Adipocyte (in vitro differentiated cells): ENCODE data around the gene PER3.

Experiments
- DNase-seq: peaks from one replicate; pipeline ENCODE4 v3.0.0-alpha.2; 2015; ENCODE audit warnings: low read depth
- H3K27me3 ChIP-seq: replicated peaks from 2 replicates; pipeline ENCODE4 v1.7.0; 2013; ENCODE audit warnings: mild to moderate bottlenecking, low read length, moderate library complexity; ENCODE audit not compliant: control insufficient read depth, insufficient read depth
- H3K36me3 ChIP-seq: 2 replicates; pipeline ENCODE4 v1.7.0; 2013; ENCODE audit warnings: low read length, mild to moderate bottlenecking, moderate library complexity; ENCODE audit not compliant: control insufficient read depth, insufficient read depth, severe bottlenecking
- H3K4me1 ChIP-seq: 2 replicates; pipeline ENCODE4 v1.7.0; 2013; ENCODE audit warnings: mild to moderate bottlenecking, low read length, moderate library complexity; ENCODE audit not compliant: control insufficient read depth, insufficient read depth
- H3K4me3 ChIP-seq: 2 replicates; pipeline ENCODE4 v1.7.0; 2013; ENCODE audit warnings: mild to moderate bottlenecking, low read length, moderate library complexity
- H3K9ac ChIP-seq: 2 replicates; pipeline ENCODE4 v1.7.0; 2013; ENCODE audit warnings: mild to moderate bottlenecking, low read length, moderate library complexity
- H3K9me3 ChIP-seq: 2 replicates; pipeline ENCODE4 v1.7.0; 2013; ENCODE audit warnings: mild to moderate bottlenecking, low read length, moderate library complexity; ENCODE audit not compliant: control insufficient read depth

The PER3 gene

DNA sequence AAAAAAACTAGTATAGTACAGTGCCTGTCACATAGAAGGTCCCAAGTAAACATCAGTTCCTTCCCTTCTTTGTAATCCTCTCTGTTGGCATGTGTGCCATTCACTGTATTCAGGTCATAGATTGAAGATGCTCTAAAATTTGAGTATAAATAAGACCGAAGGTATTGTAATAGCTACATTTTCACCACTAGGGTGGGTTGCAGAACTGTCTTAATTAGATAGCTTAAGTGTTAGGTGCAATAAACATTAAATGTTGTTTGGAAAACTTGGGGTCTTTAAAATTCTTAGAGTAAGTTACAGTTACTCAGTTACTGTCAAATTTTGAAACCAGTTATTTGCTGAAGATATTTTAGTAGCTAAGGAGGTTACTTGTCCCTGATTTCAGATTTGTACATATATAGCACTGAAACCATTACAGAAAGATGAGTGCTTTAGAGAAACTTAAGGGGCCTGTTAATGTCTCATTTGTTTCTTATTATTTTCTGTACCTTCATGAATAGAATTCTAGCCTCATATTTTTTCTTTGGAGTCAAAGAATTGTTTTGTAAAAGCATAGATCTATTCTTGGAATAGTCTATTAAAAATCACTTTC, 24.3 kb downstream of the PER3 start:
- Histone ChIP-seq H3K27me3 (no peaks in the 10 kb centered on the region), H3K4me3 (no peak overlapping the region), H3K9ac (no peak overlapping the region), H3K36me3 (peaks cover 75% of the 10 kb centered on the region), H3K9me3 (peaks cover 4% of the 10 kb centered on the region), H3K4me1 (no peaks in the 10 kb centered on the region)
- DNase-seq = peak; percentile 58

DNA sequence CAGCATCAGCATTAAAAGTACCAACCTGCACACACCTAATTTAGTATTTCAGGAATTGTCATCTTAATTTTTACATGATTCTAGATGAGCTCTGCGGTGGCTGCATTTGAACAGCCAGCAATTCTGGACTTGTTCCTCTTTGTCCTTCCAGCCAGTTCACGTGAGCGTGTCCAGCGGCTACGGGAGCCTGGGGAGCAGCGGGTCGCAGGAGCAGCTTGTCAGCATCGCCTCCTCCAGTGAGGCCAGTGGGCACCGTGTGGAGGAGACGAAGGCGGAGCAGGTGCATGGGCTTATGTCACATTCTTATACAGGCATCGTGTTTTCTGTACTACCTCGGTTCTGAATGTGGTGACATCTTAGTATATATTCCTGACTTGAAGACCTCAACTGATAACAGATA, 25.7 kb downstream of the PER3 start:
- no peaks in the 10 kb centered on the region for H3K4me1 ChIP-seq
- DNase-seq = no peak
- H3K36me3 ChIP-seq = peaks cover 73% of the 10 kb centered on the region
- peaks cover 14% of the 10 kb centered on the region for H3K9me3 ChIP-seq
- no peak overlapping the region for H3K9ac ChIP-seq
- H3K4me3 ChIP-seq = no peak overlapping the region
- no peaks in the 10 kb centered on the region for H3K27me3 ChIP-seq

DNA sequence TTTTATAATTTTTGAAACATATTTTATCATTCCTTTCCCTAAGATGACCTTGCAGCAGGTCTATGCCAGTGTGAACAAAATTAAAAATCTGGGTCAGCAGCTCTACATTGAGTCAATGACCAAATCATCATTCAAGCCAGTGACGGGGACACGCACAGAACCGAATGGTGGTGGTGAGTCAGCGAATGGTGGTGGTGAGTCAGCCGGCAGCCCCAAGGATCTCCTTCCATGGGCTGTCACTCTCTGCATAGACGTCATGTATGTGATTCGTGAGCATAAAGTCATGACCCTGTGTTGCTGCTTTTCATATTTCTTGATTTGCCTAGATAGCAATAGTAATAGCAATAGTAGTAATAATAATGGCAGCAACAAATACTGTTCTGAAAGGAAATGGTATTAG, 26.3 kb downstream of the PER3 start:
- Histone ChIP-seq H3K36me3 (peaks cover 69% of the 10 kb centered on the region), H3K4me1 (no peaks in the 10 kb centered on the region), H3K9ac (no peak overlapping the region), H3K4me3 (no peak overlapping the region), H3K9me3 (peaks cover 14% of the 10 kb centered on the region), H3K27me3 (no peaks in the 10 kb centered on the region)
- peak; percentile 65 for DNase-seq

DNA sequence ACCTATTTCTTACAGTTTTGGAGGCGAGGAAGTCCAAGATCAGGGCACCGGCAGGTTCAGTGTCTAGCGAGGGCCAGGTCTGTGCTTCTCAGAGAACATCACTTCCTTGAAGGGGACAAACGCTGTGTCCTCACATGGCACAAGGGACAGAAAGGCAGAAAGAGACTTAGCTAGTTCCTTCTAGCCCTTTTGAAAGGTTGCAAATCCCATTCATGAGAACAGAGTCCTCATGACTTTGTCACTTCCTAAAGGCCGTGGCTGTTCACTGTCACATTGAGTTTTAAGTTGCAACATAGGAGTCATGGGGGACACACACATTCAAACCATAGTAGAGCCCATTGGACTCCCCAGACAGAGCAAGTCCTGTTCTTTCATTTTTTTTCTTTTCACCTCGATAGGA, 27.4 kb downstream of the PER3 start:
- H3K4me3 ChIP-seq = no peak overlapping the region
- no peaks in the 10 kb centered on the region for H3K4me1 ChIP-seq
- no peak for DNase-seq
- H3K27me3 ChIP-seq = no peaks in the 10 kb centered on the region
- peaks cover 59% of the 10 kb centered on the region for H3K36me3 ChIP-seq
- no peak overlapping the region for H3K9ac ChIP-seq
- H3K9me3 ChIP-seq = peaks cover 14% of the 10 kb centered on the region

DNA sequence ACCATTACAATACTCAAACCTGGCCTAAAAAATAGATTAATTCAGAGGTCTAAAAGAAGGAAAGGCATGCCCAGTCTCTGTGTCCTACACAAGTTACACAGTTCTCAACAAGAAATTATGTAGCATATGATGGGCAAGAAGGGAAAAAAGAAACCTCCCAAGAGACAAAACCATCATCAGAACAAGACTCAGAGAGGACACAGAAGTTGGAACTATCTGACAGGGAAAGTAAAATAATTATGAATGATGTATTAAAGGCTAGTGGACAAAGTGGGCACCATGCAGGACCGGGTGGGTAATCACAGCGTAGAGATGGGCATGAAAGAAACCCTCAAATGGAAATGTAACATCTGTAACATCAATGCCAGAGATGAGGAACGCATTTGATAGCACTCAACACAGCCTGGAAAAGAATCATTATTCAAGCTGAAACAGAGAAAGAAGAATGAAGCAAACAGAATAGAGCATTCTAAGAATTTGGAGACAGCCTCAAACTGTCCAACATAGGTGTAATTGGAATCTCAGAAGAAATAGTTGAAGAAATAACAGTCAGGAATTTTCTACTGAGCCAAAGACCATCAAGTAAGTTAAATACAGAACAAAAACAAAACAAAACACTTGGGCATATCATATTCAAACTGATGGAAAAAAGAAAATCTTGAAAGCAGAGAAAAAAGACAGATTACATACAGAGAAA, 29.7 kb downstream of the PER3 start:
- DNase-seq = no peak
- Histone ChIP-seq H3K27me3 (no peaks in the 10 kb centered on the region), H3K4me3 (peak overlapping the region; percentile 2), H3K4me1 (no peaks in the 10 kb centered on the region), H3K9me3 (peaks cover 14% of the 10 kb centered on the region), H3K36me3 (peaks cover 60% of the 10 kb centered on the region), H3K9ac (no peak overlapping the region)

DNA sequence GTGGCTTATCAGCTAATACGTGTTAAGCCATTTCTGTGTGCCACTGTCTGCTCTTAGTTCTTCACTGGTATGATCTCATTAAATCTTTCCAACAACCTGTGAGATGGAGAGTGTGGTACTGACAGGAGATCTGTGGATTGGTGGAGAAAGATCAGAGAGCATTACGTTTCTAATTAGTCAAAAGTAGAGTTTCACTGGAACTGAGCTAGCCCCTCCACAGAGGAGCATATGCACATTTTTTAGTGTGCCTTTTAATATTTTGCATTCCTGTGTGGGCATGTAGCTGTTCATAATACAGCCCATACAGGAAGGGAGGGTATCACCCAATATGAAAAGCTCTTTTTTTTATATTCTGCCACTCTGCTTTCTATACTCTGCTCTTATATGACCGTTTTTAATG, 37.2 kb downstream of the PER3 start:
- Histone ChIP-seq H3K4me1 (no peaks in the 10 kb centered on the region), H3K9me3 (no peaks in the 10 kb centered on the region), H3K27me3 (no peaks in the 10 kb centered on the region), H3K36me3 (peaks cover 59% of the 10 kb centered on the region), H3K4me3 (no peak overlapping the region), H3K9ac (no peak overlapping the region)
- no peak for DNase-seq

DNA sequence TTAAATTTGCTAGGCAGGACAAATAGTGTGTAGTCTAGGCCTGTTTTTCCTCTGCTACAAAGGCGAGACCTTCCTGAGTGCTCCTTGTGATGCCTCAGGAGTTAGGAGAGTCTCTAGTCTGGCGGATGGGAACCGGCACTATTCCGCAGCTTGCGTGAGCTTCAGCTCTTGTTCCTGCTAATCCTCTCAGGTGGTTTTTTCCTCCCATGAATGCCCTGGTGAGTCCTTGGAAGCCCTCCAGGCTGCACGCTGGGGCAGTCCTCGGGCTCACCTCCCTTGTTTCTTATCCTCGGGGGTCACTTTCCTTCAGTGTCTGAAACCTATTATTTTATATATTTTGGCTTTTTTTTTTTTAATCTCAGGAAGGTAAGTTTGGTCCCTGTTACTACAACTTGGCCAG, 40.6 kb downstream of the PER3 start:
- no peaks in the 10 kb centered on the region for H3K9me3 ChIP-seq
- H3K27me3 ChIP-seq = no peaks in the 10 kb centered on the region
- H3K4me1 ChIP-seq = no peaks in the 10 kb centered on the region
- peaks cover 73% of the 10 kb centered on the region for H3K36me3 ChIP-seq
- no peak overlapping the region for H3K4me3 ChIP-seq
- no peak for DNase-seq
- no peak overlapping the region for H3K9ac ChIP-seq

DNA sequence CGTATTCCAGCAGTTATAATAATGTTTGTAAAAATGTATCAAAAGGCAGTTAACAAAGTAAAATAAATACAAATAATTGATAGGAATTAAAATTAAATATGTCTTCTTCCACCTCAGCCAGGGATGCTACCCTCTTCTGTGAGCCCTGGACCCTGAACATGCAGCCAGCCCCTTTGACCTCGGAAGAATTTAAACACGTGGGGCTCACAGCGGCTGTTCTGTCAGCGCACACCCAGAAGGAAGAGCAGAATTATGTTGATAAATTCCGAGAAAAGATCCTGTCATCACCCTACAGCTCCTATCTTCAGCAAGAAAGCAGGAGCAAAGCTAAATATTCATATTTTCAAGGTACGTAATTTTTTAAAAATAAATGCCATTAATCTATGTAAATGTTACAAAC, 42.3 kb downstream of the PER3 start:
- Histone ChIP-seq H3K4me3 (no peak overlapping the region), H3K36me3 (peaks cover 70% of the 10 kb centered on the region), H3K27me3 (no peaks in the 10 kb centered on the region), H3K4me1 (no peaks in the 10 kb centered on the region), H3K9me3 (no peaks in the 10 kb centered on the region), H3K9ac (no peak overlapping the region)
- DNase-seq = no peak

DNA sequence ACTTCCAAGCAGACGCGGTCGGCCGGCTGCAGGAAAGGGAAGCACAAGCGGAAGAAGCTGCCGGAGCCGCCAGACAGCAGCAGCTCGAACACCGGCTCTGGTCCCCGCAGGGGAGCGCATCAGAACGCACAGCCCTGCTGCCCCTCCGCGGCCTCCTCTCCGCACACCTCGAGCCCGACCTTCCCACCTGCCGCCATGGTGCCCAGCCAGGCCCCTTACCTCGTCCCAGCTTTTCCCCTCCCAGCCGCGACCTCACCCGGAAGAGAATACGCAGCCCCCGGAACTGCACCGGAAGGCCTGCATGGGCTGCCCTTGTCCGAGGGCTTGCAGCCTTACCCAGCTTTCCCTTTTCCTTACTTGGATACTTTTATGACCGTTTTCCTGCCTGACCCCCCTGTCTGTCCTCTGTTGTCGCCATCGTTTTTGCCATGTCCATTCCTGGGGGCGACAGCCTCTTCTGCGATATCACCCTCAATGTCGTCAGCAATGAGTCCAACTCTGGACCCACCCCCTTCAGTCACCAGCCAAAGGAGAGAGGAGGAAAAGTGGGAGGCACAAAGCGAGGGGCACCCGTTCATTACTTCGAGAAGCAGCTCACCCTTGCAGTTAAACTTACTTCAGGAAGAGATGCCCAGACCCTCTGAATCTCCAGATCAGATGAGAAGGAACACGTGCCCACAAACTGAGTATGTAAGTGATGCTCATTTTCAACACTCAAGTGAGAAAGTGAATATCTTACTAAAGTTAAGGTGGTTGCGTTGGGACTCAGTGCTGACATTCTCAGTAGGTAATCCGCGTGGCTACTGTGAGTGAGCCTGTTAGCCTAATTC, 43.2 kb downstream of the PER3 start:
- H3K9ac ChIP-seq = no peak overlapping the region
- no peak overlapping the region for H3K4me3 ChIP-seq
- no peaks in the 10 kb centered on the region for H3K4me1 ChIP-seq
- no peaks in the 10 kb centered on the region for H3K27me3 ChIP-seq
- no peaks in the 10 kb centered on the region for H3K9me3 ChIP-seq
- no peak for DNase-seq
- H3K36me3 ChIP-seq = peaks cover 68% of the 10 kb centered on the region

DNA sequence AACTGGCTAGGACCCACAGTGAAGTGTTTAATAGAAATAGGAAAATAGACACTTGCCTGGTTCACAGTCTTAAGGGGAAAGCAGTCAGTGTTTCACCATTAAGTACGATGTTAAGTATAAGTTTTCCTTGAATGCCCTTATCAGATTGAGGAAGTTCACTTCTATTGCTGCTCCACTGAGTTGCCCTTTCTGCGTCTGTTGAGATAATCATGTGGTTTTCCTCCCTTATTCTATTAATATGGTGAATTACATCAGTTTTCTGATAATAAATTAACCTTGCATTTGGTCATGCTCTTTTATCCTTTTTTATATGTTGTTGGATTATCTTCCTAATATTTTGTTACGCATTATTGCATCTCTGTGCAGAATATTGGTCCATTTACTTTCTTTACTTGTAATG, 47.4 kb downstream of the PER3 start:
- DNase-seq = no peak

DNA sequence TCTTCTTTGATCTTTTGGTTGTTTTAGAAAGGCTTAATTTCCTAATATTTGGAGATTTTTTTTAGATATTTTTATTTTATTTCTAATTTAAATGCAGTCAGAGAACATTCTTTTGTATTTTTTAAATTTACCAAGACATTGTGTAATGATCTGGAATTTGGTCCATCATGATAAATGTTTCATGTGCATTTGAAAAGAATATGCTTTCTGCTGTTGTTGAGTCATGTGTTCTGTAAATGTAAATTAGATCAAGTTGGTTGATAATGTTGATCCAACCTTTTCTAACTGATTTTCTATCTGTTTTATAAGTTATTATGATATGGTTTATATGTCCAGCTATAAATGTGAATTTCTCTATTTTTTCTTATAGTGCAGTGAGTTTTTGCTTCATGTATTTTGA, 48.9 kb downstream of the PER3 start:
- DNase-seq = peak; percentile 37
- H3K36me3 ChIP-seq = peaks cover 58% of the 10 kb centered on the region

More for the DNA sequence above, 47.4 kb downstream of the PER3 start:
- Histone ChIP-seq H3K27me3 (no peaks in the 10 kb centered on the region), H3K9me3 (no peaks in the 10 kb centered on the region), H3K4me1 (peaks cover 5% of the 10 kb centered on the region), H3K36me3 (peaks cover 58% of the 10 kb centered on the region), H3K4me3 (no peak overlapping the region), H3K9ac (no peak overlapping the region)

More for the DNA sequence above, 48.9 kb downstream of the PER3 start:
- no peak overlapping the region for H3K4me3 ChIP-seq
- no peak overlapping the region for H3K9ac ChIP-seq
- H3K27me3 ChIP-seq = no peaks in the 10 kb centered on the region
- H3K9me3 ChIP-seq = peaks cover 5% of the 10 kb centered on the region
- peaks cover 5% of the 10 kb centered on the region for H3K4me1 ChIP-seq
